HEK293T (cell line): Measurements from ENCODE around the gene ADGRG7.

Source experiments
- BHLHE40 ChIP-seq: fragments of 450-650 bp; IDR thresholded peaks from 2 replicates; pipeline ENCODE4 v1.6.1; 2016; ENCODE audit warnings: mild to moderate bottlenecking, moderate library complexity, borderline replicate concordance
- ELF4 ChIP-seq: fragments of 450-650 bp; IDR thresholded peaks from 2 replicates; pipeline ENCODE4 v1.6.1; 2017; ENCODE audit warnings: antibody characterized with exemption
- FOXA1 ChIP-seq: fragments of 450-650 bp; IDR thresholded peaks from 2 replicates; pipeline ENCODE4 v1.6.1; 2016; ENCODE audit warnings: mild to moderate bottlenecking
- FOXM1 ChIP-seq: fragments of 450-650 bp; IDR thresholded peaks from 2 replicates; pipeline ENCODE4 v1.6.1; 2017; ENCODE audit warnings: mild to moderate bottlenecking, borderline replicate concordance
- L3MBTL2 ChIP-seq: fragments of 450-650 bp; conservative IDR thresholded peaks from 2 replicates; pipeline ENCODE4 v1.6.1; 2016; ENCODE audit warnings: mild to moderate bottlenecking
- PKNOX1 ChIP-seq: fragments of 450-650 bp; IDR thresholded peaks from 2 replicates; pipeline ENCODE4 v1.6.1; 2016
- SP1 ChIP-seq: fragments of 450-650 bp; IDR thresholded peaks from 2 replicates; pipeline ENCODE4 v1.6.1; 2017
- TARDBP ChIP-seq: fragments of 450-650 bp; IDR thresholded peaks from 2 replicates; pipeline ENCODE4 v1.6.1; 2016

GRCh38 chr3:100647657-100648056, 38.3 kb downstream of the ADGRG7 start:
- no peak for TF ChIP-seq L3MBTL2
- TF ChIP-seq BHLHE40 = no peak
- TF ChIP-seq PKNOX1 = no peak
- TF ChIP-seq SP1 = no peak
- TF ChIP-seq FOXM1 = no peak
- TF ChIP-seq TARDBP = no peak
- no peak for TF ChIP-seq FOXA1
- no peak for TF ChIP-seq ELF4
